Muscle of leg (tissue), 11 donors: Measurements from ENCODE around the gene COL25A1. TPM values are rescaled to one million over a fixed set of nuclear protein-coding genes. Genes with fewer than 3 reads are reported as not detected.
A peak's percentile ranks its signal among the peaks of the same experiment; 100 is the strongest.

Experiments
- DNase-seq: peaks from one replicate; pipeline ENCODE4 v3.0.0; 2013
- H3K27ac ChIP-seq: one replicate; pipeline ENCODE4 v1.5.1; 2013; ENCODE audit warnings: mild to moderate bottlenecking, low read length, control low read depth
- H3K27me3 ChIP-seq: one replicate; pipeline ENCODE4 v1.6.1; 2013; ENCODE audit warnings: low read length; ENCODE audit not compliant: control insufficient read depth, insufficient read depth
- H3K36me3 ChIP-seq: one replicate; pipeline ENCODE4 v1.6.1; 2013; ENCODE audit warnings: low read length; ENCODE audit not compliant: control insufficient read depth, insufficient read depth
- H3K4me1 ChIP-seq: one replicate; pipeline ENCODE4 v1.6.1; 2013; ENCODE audit warnings: low read length; ENCODE audit not compliant: control insufficient read depth, insufficient read depth
- H3K4me3 ChIP-seq: one replicate; pipeline ENCODE4 v1.5.1; 2013; ENCODE audit warnings: low read length, control low read depth
- H3K9me3 ChIP-seq: replicated peaks from 2 replicates; pipeline ENCODE4 v1.6.1; 2013; ENCODE audit warnings: low read depth, low read length; ENCODE audit not compliant: control insufficient read depth
- WGBS: methylation state at CpG from one replicate; pipeline ENCODE4 v1.1.5; 2013; ENCODE audit warnings: missing lambda C conversion rate; ENCODE audit not compliant: insufficient coverage; 5-methylcytosine and 5-hydroxymethylcytosine counted together
- polyA plus RNA-seq, 8 donors: library from polyadenylated mRNA; unstranded; fragments of 120-200 nt; gene quantifications; one replicate each; pipeline versions ENCODE4 v1.2.1 to v1.2.3, GENCODE V29; 2013; ENCODE audit warnings: inconsistent platforms in 1 of 8, low replicate concordance in 1 of 8; ENCODE audit not compliant: insufficient read length in 8 of 8, insufficient read depth in 1 of 8
- total RNA-seq: library from RNA; stranded (reverse); fragments of 120-200 nt; gene quantifications from one replicate; pipeline ENCODE4 v1.2.4, GENCODE V29; 2013

The COL25A1 gene
- total and polyA plus RNA-seq, 9 donors: 4.5 to 9.7 (median 5.6) TPM

DNA sequence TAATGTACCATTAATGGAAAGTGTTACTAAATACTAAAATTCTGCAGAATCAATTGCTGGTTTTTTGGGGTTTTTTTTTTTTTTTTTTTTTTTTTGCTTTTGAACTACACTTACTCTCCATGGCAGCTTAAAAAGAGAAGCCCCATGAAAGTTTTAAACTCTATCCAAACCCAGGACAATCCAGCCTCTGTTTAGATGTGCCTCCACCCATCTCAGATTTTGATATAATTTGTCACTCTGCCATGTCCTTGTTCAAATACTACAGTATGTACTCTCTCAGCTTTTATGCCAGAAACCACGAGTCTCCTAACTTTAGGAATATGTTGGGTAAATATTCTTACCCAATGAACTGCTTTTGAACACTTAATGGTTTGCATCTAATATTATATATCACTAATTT is 84.2 kb downstream of the COL25A1 start:
- peak; percentile 9 for DNase-seq
- no peaks in the 10 kb centered on the region for H3K36me3 ChIP-seq
- no peak overlapping the region for H3K4me3 ChIP-seq
- WGBS: no CpG with 5 or more reads among the region's 1 CpG
- no peak overlapping the region for H3K27ac ChIP-seq
- peaks cover 2% of the 10 kb centered on the region for H3K4me1 ChIP-seq
- H3K9me3 ChIP-seq: no peaks in the 10 kb centered on the region
- H3K27me3 ChIP-seq: no peaks in the 10 kb centered on the region

DNA sequence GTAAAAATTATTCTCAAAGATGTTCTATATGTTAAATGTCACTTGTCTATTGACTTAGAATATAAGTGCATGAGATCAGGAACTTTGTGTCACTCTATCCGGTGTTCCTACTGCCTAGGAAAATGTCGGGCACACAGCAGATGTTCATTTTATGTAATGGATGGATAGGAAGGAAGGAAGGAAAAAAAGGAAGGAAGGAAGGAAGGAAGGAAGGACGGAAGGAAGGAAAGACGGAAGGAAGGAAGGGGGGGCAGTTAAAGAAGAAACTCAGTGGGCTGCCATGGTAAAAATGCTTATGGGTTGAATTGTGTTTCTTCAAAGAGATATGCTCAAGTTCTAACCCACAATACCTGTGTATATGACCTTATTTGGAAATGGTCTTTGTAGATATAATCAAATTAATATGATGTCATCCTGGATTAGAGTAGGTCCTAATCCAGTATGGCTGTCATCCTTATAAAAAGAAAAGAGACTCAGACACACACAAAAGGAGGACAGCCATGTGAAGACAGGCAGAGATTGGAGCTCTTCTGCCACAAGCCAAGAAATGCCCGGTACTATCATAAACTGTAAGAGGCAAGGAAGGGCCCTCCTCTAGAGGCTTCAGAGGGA is 86.3 kb downstream of the COL25A1 start:
- Histone ChIP-seq H3K27ac (no peak overlapping the region), H3K36me3 (no peaks in the 10 kb centered on the region), H3K4me3 (no peak overlapping the region), H3K4me1 (peaks cover 2% of the 10 kb centered on the region), H3K9me3 (no peaks in the 10 kb centered on the region), H3K27me3 (no peaks in the 10 kb centered on the region)
- WGBS: 95% methylated on average over 2 of the region's 5 CpGs
- no peak for DNase-seq

DNA sequence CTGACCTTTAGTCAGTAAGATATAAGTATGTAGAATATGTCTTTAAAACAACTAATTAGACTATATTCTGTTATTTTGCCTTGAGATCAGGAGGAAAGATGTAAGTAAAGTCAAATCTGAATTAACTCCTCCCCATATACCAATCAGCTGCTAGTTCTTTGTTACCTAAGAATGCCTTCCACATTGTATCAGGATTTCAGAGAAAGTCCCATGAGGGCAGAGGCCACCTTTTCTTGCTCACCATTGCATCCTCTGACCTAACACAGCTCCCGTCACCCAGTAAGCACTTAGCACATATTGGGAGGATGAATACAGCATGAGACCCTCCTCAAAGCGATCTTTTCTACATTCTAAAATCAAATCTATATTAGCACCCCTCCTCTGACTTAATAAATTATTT is 87.0 kb downstream of the COL25A1 start:
- Histone ChIP-seq H3K9me3 (no peaks in the 10 kb centered on the region), H3K36me3 (no peaks in the 10 kb centered on the region), H3K4me1 (peaks cover 2% of the 10 kb centered on the region), H3K27ac (no peak overlapping the region), H3K4me3 (no peak overlapping the region), H3K27me3 (no peaks in the 10 kb centered on the region)
- no peak for DNase-seq
- no CpG with 5 or more reads among the region's 2 CpGs for WGBS

DNA sequence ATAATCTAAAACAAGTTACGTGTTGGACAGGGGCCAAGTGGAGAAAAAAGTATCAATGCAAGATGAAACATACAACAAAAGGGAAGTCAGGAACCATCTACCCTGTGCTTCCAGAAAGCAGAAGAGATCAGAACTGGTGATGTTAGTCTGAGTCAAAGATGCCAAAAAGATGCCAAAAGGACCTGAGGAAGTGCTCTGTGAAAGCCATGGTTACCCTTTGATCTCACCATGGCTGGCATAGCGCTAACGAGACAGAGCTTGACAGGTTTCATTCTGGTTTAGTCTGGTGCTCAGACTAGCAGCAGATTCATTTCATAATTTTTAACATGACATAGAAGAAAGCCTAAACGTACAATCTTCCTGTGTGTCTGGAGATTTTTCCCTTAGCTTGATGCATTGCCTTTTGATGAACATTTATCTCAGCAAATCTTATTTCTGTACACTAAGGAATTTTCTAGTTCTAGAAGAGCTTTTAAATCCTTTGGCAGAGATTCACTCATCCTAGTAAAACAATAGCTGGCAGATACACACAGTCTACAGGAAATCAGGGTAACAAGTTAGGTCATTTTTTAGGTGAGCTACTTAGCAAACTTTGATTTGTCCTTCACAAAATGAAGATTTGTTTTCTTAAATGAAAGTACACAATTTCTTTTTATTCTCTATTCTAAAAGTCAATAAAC is 87.7 kb downstream of the COL25A1 start:
- peak overlapping the region; percentile 43 for H3K27ac ChIP-seq
- peak; percentile 43 for DNase-seq
- H3K4me1 ChIP-seq: peaks cover 2% of the 10 kb centered on the region
- H3K9me3 ChIP-seq: no peaks in the 10 kb centered on the region
- no CpG with 5 or more reads among the region's 4 CpGs for WGBS
- H3K4me3 ChIP-seq: no peak overlapping the region
- H3K36me3 ChIP-seq: no peaks in the 10 kb centered on the region
- H3K27me3 ChIP-seq: no peaks in the 10 kb centered on the region

- H3K27me3 ChIP-seq: no peaks in the 10 kb centered on the region
- no peaks in the 10 kb centered on the region for H3K36me3 ChIP-seq
- WGBS: 86% methylated on average over 1 of the region's 1 CpG
- no peak overlapping the region for H3K4me3 ChIP-seq
- DNase-seq: no peak
- peaks cover 2% of the 10 kb centered on the region for H3K4me1 ChIP-seq
- no peak overlapping the region for H3K27ac ChIP-seq
- H3K9me3 ChIP-seq: no peaks in the 10 kb centered on the region
These were observed 89.4 kb downstream of the COL25A1 start for GRCh38 chr4:109213056-109213455.

DNA sequence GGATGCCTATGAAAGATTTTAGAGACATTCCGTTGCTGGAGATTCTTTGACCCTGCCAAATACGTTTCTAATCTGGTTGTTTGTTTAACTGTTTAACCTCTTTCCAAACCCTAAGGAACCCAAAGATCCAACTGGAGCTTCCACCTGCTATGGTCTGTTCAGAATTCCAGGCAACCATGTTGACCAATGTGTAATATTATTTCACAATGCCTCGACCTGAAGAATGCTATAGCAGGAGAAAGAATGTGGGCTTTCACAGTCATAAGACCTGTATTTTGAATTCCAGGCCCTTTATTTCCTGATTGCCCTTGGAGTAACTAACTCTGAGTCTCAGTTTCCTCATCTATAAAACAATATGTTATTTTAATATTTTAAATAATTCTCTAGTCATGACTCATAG is 90.8 kb downstream of the COL25A1 start:
- no peak for DNase-seq
- Histone ChIP-seq H3K9me3 (no peaks in the 10 kb centered on the region), H3K36me3 (no peaks in the 10 kb centered on the region), H3K27ac (no peak overlapping the region), H3K27me3 (no peaks in the 10 kb centered on the region), H3K4me3 (no peak overlapping the region), H3K4me1 (peaks cover 4% of the 10 kb centered on the region)
- no CpG with 5 or more reads among the region's 3 CpGs for whole genome bisulfite sequencing

GRCh38 chr4:109209647-109210046 is 92.8 kb downstream of the COL25A1 start:
- H3K36me3 ChIP-seq: no peaks in the 10 kb centered on the region
- WGBS: no CpG with 5 or more reads among the region's 6 CpGs
- DNase-seq: no peak
- H3K4me1 ChIP-seq: peaks cover 6% of the 10 kb centered on the region
- H3K4me3 ChIP-seq: no peak overlapping the region
- H3K27ac ChIP-seq: no peak overlapping the region
- H3K27me3 ChIP-seq: no peaks in the 10 kb centered on the region
- H3K9me3 ChIP-seq: no peaks in the 10 kb centered on the region

DNA sequence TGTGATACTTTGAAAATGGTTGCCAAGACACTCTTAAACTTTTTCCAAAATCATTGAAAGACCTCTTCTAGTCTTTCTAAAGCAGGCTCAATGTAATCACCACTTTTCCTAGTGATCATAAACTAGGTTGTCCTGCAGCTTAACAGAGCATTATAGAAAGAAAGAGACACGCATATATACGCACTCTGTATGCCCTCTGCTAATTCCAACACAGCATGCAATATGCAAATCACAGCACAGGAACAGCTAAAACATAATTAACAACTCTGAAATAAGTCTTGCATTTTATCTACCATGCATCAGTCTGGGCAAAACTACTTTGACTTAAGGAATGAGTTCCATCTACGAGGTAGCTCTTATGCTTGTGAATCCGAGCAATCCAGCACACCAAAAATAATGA is 94.6 kb downstream of the COL25A1 start:
- Histone ChIP-seq H3K27ac (no peak overlapping the region), H3K27me3 (no peaks in the 10 kb centered on the region), H3K4me1 (peaks cover 5% of the 10 kb centered on the region), H3K4me3 (no peak overlapping the region), H3K9me3 (no peaks in the 10 kb centered on the region), H3K36me3 (no peaks in the 10 kb centered on the region)
- WGBS: 83% methylated on average over 2 of the region's 4 CpGs
- no peak for DNase-seq

GRCh38 chr4:109207061-109207460 is 95.4 kb downstream of the COL25A1 start:
- DNase-seq: peak; percentile 72
- no peaks in the 10 kb centered on the region for H3K36me3 ChIP-seq
- no CpG with 5 or more reads among the region's 1 CpG for WGBS

GRCh38 chr4:109206620-109207019 is 95.8 kb downstream of the COL25A1 start:
- Histone ChIP-seq H3K27me3 (no peaks in the 10 kb centered on the region), H3K9me3 (no peaks in the 10 kb centered on the region)

More at GRCh38 chr4:109207061-109207460, 95.4 kb downstream of the COL25A1 start:
- no peak overlapping the region for H3K4me3 ChIP-seq
- no peaks in the 10 kb centered on the region for H3K27me3 ChIP-seq
- no peaks in the 10 kb centered on the region for H3K9me3 ChIP-seq
- peaks cover 5% of the 10 kb centered on the region for H3K4me1 ChIP-seq
- H3K27ac ChIP-seq: no peak overlapping the region

More at GRCh38 chr4:109206620-109207019, 95.8 kb downstream of the COL25A1 start:
- H3K4me1 ChIP-seq: peaks cover 5% of the 10 kb centered on the region
- no CpG with 5 or more reads among the region's 4 CpGs for WGBS
- H3K36me3 ChIP-seq: no peaks in the 10 kb centered on the region
- H3K27ac ChIP-seq: no peak overlapping the region
- no peak overlapping the region for H3K4me3 ChIP-seq
- peak; percentile 28 for DNase-seq
